Activated naive CD4-positive, alpha-beta T cell (primary cell): ENCODE results near the gene CNR2.
"Not testable (repeated sequence)": the region's sequence is repeated elsewhere in the genome, so short reads cannot be mapped to it uniquely, and the experiment has no call there.

ENCODE experiments used
- DNase-seq, 4 experiments: peaks; one replicate each; lab custom pipeline; 2025; lab: John Stamatoyannopoulos, UW

Gene CNR2

GRCh38 chr1:23885222-23885621 lies 27.9 kb downstream of the CNR2 start:
- DNase-seq = no peak

GRCh38 chr1:23882746-23883145 lies 30.4 kb downstream of the CNR2 start:
- DNase-seq = no peak

- DNase-seq = no peak
Measured at GRCh38 chr1:23879809-23880208, 33.4 kb downstream of the CNR2 start.

GRCh38 chr1:23878668-23879067 lies 34.5 kb downstream of the CNR2 start:
- no peak for DNase-seq

- no peak for DNase-seq
Measured at GRCh38 chr1:23875382-23875781, 37.8 kb downstream of the CNR2 start.

GRCh38 chr1:23872421-23872820 lies 40.7 kb downstream of the CNR2 start:
- no peak for DNase-seq

GRCh38 chr1:23869051-23869450 lies 44.1 kb downstream of the CNR2 start:
- no peak for DNase-seq

- DNase-seq = no peak
Measured at GRCh38 chr1:23868557-23869016, 44.6 kb downstream of the CNR2 start.

- peak; percentile 77 to 95 (median 86) for DNase-seq
Measured at GRCh38 chr1:23867895-23868556, 45.1 kb downstream of the CNR2 start, which contains the start of gene FUCA1. Gene FUCA1, minus strand, starts transcription at chr1:23868290. Its CDS starts 4 bp downstream, at chr1:23868286.

GRCh38 chr1:23867542-23867894 lies 45.6 kb downstream of the CNR2 start:
- DNase-seq = no peak

GRCh38 chr1:23865543-23865930 lies 47.6 kb downstream of the CNR2 start:
- no peak for DNase-seq

- DNase-seq = no peak
Measured at GRCh38 chr1:23864801-23865542, 48.2 kb downstream of the CNR2 start.

- DNase-seq = no peak
Measured at GRCh38 chr1:23862640-23863039, 50.5 kb downstream of the CNR2 start.

- no peak for DNase-seq
Measured at GRCh38 chr1:23854568-23854967, 58.6 kb downstream of the CNR2 start.

- not testable (repeated sequence) for DNase-seq
Measured at GRCh38 chr1:23853124-23853523, 60.0 kb downstream of the CNR2 start.

- not testable (repeated sequence) for DNase-seq
Measured at GRCh38 chr1:23851406-23851805, 61.8 kb downstream of the CNR2 start.

GRCh38 chr1:23848673-23849616 lies 64.2 kb downstream of the CNR2 start:
- no peak for DNase-seq

- DNase-seq = not testable (repeated sequence)
Measured at GRCh38 chr1:23847482-23848095, 65.6 kb downstream of the CNR2 start.

GRCh38 chr1:23845163-23845562 lies 68.0 kb downstream of the CNR2 start:
- no peak for DNase-seq

GRCh38 chr1:23843644-23844043 lies 69.5 kb downstream of the CNR2 start:
- no peak for DNase-seq

GRCh38 chr1:23838401-23838866 lies 74.7 kb downstream of the CNR2 start:
- DNase-seq = peak; percentile 16 to 74 (median 60)

- no peak for DNase-seq
Measured at GRCh38 chr1:23837908-23838307, 75.3 kb downstream of the CNR2 start.
